ENCODE results near the gene TET1. TPM values are rescaled to one million over a fixed set of nuclear protein-coding genes. Genes with fewer than 3 reads are reported as not detected.

Gene TET1
- total RNA-seq, 2 experiments from 2014 or later = 1.5 TPM

DNA sequence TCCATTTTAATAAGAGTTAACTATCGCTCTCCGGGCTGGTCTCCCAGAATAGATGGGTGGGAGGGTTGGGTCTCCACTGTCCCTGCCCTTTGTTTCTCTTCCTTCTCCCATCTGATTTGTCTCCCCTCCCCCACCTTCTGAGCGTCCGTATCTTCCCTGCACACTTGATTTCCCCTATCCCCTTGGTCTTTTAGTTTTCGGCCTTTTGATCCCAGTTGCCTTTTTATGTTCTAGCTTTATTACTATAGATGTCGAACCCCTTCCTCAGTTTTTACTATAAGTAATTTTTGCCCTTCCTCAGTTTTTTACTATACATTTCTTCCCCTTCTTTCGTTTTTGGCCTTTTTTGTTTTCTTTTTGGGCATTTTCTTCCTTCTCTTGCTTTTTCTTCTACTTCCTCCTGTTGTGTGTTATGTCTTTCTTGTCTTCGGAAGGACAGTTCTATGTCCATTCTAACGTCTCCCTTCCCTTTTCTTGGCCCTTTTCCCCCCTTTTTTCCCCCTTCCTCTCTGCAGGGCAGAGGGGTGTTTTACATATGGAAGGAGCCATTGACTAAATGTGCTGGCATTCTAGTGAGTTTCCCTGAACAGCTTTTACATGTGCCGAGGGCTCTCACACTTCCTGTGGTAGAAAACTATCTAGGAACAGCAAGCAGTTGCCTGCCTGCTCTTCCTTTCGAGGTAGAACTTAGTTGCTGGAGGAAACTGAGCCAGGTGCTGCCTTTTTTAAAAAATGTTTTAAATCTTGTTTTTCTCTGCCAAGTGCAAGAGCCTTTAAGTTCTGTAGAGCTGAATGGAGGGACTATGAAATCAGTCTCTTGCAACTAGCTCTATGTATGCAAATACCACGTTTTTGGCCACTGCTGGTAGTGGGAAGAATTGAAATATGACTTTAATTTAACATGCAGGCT lies 2.8 kb downstream of the TET1 start:
- POLR2A ChIA-PET = no interaction called here
- no peak overlapping the region for H3K27ac Mint-ChIP-seq
- peaks cover 79% of the 10 kb centered on the region for H3K27me3 Mint-ChIP-seq
- Histone ChIP-seq H3K27me3 (ENCODE audit: control insufficient read depth in 1 of 2, insufficient read depth in 2 of 2, low read length in 2 of 2) (peaks cover 50 to 55% of the 10 kb centered on the region in 2 experiments), H3K27ac (ENCODE audit: low read depth in 1 of 2, low read length in 2 of 2) (no peak overlapping the region), H3K36me3 (ENCODE audit: insufficient read depth, low read length) (no peaks in the 10 kb centered on the region), H3K9me3 (ENCODE audit: control insufficient read depth in 1 of 2, insufficient read depth in 1 of 2, low read length in 2 of 2) (peaks cover 0 to 4% of the 10 kb centered on the region in 2 experiments), H3K4me1 (ENCODE audit: insufficient read depth, low read length) (peaks cover 25% of the 10 kb centered on the region), H3K4me3 (ENCODE audit: low read length) (no peak overlapping the region)
- H3K4me1 Mint-ChIP-seq (ENCODE audit: low read depth) = peaks cover 30% of the 10 kb centered on the region
- H3K36me3 Mint-ChIP-seq (ENCODE audit: low read depth) = no peaks in the 10 kb centered on the region
- no peaks in the 10 kb centered on the region for H3K9me3 Mint-ChIP-seq
- TF ChIP-seq, protein P1, sequence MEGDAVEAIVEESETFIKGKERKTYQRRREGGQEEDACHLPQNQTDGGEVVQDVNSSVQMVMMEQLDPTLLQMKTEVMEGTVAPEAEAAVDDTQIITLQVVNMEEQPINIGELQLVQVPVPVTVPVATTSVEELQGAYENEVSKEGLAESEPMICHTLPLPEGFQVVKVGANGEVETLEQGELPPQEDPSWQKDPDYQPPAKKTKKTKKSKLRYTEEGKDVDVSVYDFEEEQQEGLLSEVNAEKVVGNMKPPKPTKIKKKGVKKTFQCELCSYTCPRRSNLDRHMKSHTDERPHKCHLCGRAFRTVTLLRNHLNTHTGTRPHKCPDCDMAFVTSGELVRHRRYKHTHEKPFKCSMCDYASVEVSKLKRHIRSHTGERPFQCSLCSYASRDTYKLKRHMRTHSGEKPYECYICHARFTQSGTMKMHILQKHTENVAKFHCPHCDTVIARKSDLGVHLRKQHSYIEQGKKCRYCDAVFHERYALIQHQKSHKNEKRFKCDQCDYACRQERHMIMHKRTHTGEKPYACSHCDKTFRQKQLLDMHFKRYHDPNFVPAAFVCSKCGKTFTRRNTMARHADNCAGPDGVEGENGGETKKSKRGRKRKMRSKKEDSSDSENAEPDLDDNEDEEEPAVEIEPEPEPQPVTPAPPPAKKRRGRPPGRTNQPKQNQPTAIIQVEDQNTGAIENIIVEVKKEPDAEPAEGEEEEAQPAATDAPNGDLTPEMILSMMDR (IDR thresholded peaks at IDR 0.05) = no peak
- intact Hi-C loops (cut with DNase I, micrococcal nuclease) = loop anchor here in 1 of 2 experiments (5.0 kb wide), 1 partner anchor 39 kb away; no protein-coding TSS in a partner anchor
- ATAC-seq (ENCODE audit: poor library complexity) (no peak), DNase-seq (peak in 2 of 14 experiments; percentile 3 to 7)
- CTCF ChIA-PET = interaction anchor here (1.0 kb wide), 1 partner anchor 12 kb away, joined by 3 read pairs; no protein-coding TSS in a partner anchor
- peak overlapping the region; percentile 62 for H3K4me3 Mint-ChIP-seq

DNA sequence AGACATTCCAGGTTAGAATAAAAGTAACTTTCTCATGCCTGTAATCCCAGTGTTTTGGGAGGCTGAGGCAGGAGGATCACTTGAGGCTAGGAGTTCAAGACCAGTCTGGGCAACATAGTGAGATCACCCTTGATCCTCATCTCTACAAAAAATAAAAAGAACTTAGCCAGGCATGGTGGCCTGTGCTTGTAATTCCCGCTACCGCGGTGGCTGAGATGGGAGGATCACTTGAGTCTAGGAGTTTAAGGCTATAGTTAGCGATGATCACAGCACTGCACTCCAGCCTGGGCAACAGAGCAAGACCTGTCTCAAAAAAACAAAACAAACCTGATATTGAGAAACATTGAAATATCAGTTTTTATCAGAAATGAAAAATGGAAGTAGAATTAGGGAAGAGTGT lies 4.6 kb downstream of the TET1 start:
- Histone ChIP-seq H3K4me3 (ENCODE audit: low read length) (no peak overlapping the region), H3K4me1 (ENCODE audit: insufficient read depth, low read length) (peaks cover 24% of the 10 kb centered on the region), H3K36me3 (ENCODE audit: insufficient read depth, low read length) (no peaks in the 10 kb centered on the region), H3K27me3 (ENCODE audit: control insufficient read depth in 1 of 2, insufficient read depth in 2 of 2, low read length in 2 of 2) (peaks cover 38 to 45% of the 10 kb centered on the region in 2 experiments), H3K27ac (ENCODE audit: low read depth in 1 of 2, low read length in 2 of 2) (no peak overlapping the region), H3K9me3 (ENCODE audit: control insufficient read depth in 1 of 2, insufficient read depth in 1 of 2, low read length in 2 of 2) (peaks cover 0 to 4% of the 10 kb centered on the region in 2 experiments)
- Mint-ChIP-seq H3K27ac (no peak overlapping the region), H3K9me3 (no peaks in the 10 kb centered on the region), H3K36me3 (ENCODE audit: low read depth) (no peaks in the 10 kb centered on the region), H3K27me3 (peaks cover 62% of the 10 kb centered on the region), H3K4me3 (no peak overlapping the region), H3K4me1 (ENCODE audit: low read depth) (peaks cover 25% of the 10 kb centered on the region)
- TF ChIP-seq, protein P1 (IDR thresholded peaks at IDR 0.05) = no peak
- DNase-seq = no peak
- no peak for ATAC-seq (ENCODE audit: poor library complexity)
- CTCF ChIA-PET = no interaction called here
- intact Hi-C loops (cut with DNase I, micrococcal nuclease) = loop anchor here in 1 of 2 experiments (5.0 kb wide), 1 partner anchor 38 kb away; no protein-coding TSS in a partner anchor
- POLR2A ChIA-PET = no interaction called here

DNA sequence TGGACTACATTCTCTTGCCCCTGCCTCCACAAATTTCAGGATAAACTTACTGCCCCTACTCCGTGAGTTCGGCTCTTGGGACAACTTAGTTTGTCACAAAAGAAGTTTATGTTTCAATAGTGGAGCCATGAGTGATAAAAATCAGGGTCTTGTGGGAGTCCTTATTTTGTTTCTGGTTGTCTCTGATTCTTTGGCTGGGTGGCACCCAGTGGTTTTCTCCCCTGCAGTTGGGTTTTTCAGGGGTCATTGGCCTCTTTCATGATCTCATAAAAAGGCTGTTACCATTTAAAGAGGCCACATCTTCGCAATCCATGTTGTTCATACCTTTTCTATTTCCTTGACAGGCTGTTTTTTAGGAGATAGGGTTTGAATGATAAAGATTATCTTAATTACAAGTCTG lies 5.5 kb downstream of the TET1 start:
- H3K27me3 ChIP-seq (ENCODE audit: control insufficient read depth in 1 of 2, insufficient read depth in 2 of 2, low read length in 2 of 2) = peaks cover 31 to 36% of the 10 kb centered on the region in 2 experiments
- peaks cover 0 to 4% of the 10 kb centered on the region in 2 experiments for H3K9me3 ChIP-seq (ENCODE audit: control insufficient read depth in 1 of 2, insufficient read depth in 1 of 2, low read length in 2 of 2)
- TF ChIP-seq, protein P1 (IDR thresholded peaks at IDR 0.05) = no peak
- ChIA-PET POLR2A (no interaction called here), CTCF (no interaction called here)
- ATAC-seq (ENCODE audit: poor library complexity) (no peak), DNase-seq (no peak)
- Mint-ChIP-seq H3K9me3 (no peaks in the 10 kb centered on the region), H3K27ac (no peak overlapping the region), H3K36me3 (ENCODE audit: low read depth) (no peaks in the 10 kb centered on the region), H3K27me3 (peaks cover 58% of the 10 kb centered on the region), H3K4me1 (ENCODE audit: low read depth) (peaks cover 23% of the 10 kb centered on the region), H3K4me3 (no peak overlapping the region)
- H3K4me1 ChIP-seq (ENCODE audit: insufficient read depth, low read length) = peaks cover 15% of the 10 kb centered on the region
- no peak overlapping the region for H3K27ac ChIP-seq (ENCODE audit: low read depth in 1 of 2, low read length in 2 of 2)
- intact Hi-C loops (cut with DNase I, micrococcal nuclease) = no loop called here
- H3K4me3 ChIP-seq (ENCODE audit: low read length) = no peak overlapping the region
- no peaks in the 10 kb centered on the region for H3K36me3 ChIP-seq (ENCODE audit: insufficient read depth, low read length)
